Fibroblast of the aortic adventitia (primary cell): ENCODE data around the gene HS3ST5. TPM values are rescaled to one million over a fixed set of nuclear protein-coding genes. Genes with fewer than 3 reads are reported as not detected.

ENCODE experiments used
- DNase-seq: peaks from one replicate; pipeline ENCODE4 v3.0.0-alpha.2; 2010; ENCODE audit warnings: low read depth
- H3K4me3 ChIP-seq: 2 replicates; pipeline ENCODE4 v1.5.1; 2011; ENCODE audit warnings: low read depth, mild to moderate bottlenecking, control low read depth, low read length, moderate library complexity
- total RNA-seq: library from RNA; depleted of rRNA; stranded (reverse); fragments of >200 nt; gene quantifications from 2 replicates; pipeline ENCODE4 v1.2.3, GENCODE V29; 2012; ENCODE audit warnings: low replicate concordance
- TF ChIP-seq, protein P1 (sequence below): IDR thresholded peaks from 2 replicates; pipeline ENCODE4 v1.5.1; 2011; ENCODE audit warnings: mild to moderate bottlenecking, low read length, control low read depth, inconsistent platforms; ENCODE audit not compliant: insufficient read depth

Gene HS3ST5
- total RNA-seq, 1 donor: 0.09 TPM

DNA sequence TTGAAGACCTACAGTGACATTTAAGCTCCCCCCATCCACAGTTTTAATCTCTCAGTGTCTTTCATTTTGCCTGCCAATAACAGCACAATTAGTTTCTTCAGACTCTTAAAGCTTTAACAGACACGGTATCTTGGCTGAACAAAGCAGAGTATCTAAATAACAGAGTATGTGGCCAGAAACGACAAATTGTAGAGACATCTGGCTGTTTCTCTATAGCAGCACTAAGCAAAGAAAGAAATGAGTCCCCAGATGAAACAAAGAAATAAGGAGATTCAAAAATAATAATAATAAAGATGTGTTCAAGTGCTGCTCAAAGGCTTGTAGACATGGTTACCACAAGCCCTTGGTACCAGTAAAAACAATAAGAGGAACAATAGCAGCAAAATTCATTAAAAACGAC, 274.1 kb downstream of the HS3ST5 start:
- TF ChIP-seq, protein P1, sequence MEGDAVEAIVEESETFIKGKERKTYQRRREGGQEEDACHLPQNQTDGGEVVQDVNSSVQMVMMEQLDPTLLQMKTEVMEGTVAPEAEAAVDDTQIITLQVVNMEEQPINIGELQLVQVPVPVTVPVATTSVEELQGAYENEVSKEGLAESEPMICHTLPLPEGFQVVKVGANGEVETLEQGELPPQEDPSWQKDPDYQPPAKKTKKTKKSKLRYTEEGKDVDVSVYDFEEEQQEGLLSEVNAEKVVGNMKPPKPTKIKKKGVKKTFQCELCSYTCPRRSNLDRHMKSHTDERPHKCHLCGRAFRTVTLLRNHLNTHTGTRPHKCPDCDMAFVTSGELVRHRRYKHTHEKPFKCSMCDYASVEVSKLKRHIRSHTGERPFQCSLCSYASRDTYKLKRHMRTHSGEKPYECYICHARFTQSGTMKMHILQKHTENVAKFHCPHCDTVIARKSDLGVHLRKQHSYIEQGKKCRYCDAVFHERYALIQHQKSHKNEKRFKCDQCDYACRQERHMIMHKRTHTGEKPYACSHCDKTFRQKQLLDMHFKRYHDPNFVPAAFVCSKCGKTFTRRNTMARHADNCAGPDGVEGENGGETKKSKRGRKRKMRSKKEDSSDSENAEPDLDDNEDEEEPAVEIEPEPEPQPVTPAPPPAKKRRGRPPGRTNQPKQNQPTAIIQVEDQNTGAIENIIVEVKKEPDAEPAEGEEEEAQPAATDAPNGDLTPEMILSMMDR: no peak
- DNase-seq: no peak
- H3K4me3 ChIP-seq: no peak overlapping the region

DNA sequence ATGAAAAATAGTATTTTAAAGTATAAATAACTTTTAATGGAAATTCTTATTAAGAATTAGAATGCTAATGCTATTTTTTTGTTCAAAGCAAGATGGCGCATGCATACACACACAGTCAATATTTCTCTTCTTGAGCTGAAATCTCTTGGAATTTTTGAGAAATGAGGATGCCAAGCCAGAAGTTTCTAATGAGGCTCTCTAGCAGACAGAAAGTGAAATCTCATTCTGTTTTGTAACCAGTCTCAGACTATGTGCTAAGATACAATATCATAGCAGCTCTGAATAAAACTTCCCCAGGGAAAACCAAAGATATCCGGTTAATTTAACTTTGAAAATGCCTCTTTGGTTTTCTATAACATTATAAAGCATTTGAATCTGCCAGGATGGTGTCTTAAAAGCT, 274.7 kb downstream of the HS3ST5 start:
- TF ChIP-seq, protein P1: no peak
- DNase-seq: peak; percentile 23
- H3K4me3 ChIP-seq: no peak overlapping the region

DNA sequence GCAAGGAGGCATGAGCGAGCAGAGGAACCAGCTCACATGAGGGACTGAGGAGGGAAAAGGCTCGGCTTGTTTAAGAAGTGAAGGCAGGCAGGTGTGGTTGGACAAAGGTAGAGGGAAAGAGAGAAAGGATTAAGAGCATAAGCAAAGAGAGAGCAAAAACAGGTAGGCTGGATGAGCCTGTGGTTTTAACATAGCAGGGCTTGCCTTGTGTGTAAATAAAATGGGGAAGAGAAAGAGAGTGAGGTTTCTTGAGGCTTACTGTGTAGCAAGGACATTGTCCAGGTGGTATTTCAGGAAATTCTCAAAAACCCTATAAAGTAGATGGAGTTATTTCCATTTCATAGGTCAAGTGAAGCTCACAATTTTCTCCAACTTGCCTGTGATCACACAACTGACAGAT, 278.0 kb downstream of the HS3ST5 start:
- DNase-seq: no peak
- H3K4me3 ChIP-seq: no peak overlapping the region
- TF ChIP-seq, protein P1: no peak

DNA sequence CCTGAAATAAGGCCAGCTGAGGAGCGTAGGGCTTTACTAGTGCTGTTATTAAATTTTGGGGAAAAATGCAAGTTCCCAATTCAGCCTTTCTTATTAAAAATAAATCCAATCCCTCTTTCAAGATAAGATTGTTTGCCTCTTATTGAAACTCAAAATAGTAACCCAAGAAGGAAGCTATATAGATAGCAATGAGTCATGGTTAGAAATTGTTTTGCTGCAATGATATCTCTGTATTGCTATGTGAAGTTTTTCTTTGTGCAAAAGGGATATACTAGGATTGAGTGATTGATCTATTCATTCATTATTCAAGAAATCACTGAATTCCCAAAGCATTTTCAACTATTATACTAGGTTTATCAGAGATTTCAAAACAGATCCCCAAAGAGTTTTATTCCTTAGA, 278.9 kb downstream of the HS3ST5 start:
- TF ChIP-seq, protein P1: no peak
- DNase-seq: no peak

DNA sequence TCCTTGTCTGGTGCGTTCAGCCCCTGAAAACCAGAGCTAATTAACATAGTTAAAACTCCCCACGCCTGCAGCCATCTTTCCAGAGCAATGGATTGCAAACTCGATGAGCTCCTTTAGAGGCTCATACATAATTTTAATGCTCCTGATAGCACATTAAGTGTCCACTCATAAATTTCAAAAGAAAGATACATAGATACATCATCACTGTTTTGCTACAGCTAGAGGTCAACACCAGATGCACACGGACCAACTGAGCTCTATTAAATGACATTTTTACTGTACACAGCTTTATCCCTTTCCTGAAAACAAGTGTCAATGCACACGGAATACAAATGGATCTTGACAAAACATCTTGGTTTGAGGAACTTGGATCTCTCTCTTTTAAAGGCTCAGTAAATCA, 280.6 kb downstream of the HS3ST5 start:
- TF ChIP-seq, protein P1: no peak
- no peak overlapping the region for H3K4me3 ChIP-seq
- DNase-seq: no peak

More for the DNA sequence above, 278.9 kb downstream of the HS3ST5 start:
- H3K4me3 ChIP-seq: no peak overlapping the region

DNA sequence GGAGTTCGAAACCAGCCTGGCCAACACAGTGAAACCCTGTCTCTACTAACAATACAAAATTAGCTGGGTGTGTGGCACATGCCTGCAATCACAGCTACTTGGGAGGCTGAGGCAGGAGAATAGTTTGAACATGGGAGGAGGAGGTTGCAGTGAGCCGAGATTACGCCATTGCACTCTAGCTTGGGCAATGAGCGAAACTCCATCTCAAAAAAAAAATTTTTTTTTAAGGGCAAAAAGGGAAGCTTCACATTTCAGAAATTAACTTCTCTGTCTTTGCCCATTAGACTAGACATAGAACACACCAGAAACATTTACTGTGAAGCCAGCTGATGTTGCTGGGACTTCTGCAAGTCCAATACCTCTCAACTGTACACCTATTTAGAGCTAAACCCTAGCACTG, 281.1 kb downstream of the HS3ST5 start:
- DNase-seq: no peak
- H3K4me3 ChIP-seq: no peak overlapping the region
- TF ChIP-seq, protein P1: no peak

DNA sequence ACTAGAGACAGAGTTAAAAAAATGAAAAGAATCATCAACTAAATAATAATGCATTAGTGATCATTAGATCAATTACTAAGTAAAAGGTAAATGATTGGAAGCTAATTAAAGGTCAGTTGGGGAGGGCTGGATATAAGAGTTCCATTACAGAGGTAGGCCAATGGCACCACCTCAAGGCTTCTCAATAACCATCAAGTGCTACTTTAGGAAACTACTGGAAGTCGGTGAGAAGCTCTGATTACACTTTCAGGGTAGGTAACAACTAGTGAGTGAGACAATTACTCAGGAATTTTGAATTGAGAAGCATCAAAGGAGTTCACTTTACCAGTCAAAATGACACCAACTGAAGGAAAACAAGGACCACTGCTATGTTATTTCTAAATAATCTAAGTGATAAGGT, 281.7 kb downstream of the HS3ST5 start:
- H3K4me3 ChIP-seq: no peak overlapping the region
- no peak for DNase-seq
- TF ChIP-seq, protein P1: no peak
